CD4-positive, alpha-beta T cell treated with Interleukin-15 for 1 hour (primary cell): ENCODE data around the gene FKBP15.

ENCODE experiments used
- DNase-seq: peaks from one replicate; pipeline ENCODE4 v3.0.0-alpha.2; 2020

Gene FKBP15

DNA sequence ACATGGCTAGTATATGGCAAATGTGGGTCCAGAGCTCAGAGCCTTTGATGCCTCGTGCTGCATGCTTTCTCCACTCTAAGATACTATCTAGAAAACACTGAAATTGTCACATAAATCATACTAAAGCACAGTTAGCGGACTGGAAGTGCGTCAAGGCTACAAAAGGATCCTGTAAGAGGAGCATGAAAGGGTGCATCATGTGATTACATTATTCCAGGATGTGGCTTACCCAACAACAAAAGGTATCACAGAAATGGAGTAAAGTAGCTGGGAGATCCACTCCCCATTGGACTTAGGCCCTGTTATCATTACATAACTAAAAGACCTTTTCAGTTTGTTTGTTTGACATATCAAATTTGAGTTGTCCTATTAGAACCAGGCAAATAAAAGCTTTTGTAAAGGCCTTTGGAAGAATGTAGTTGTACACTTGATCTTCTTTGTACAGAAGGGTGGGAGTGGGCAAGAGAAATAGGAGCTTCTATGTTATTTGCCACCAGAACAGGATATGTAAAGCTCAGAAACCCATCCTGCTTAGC lies 7.1 kb upstream of the FKBP15 start:
- DNase-seq: no peak

DNA sequence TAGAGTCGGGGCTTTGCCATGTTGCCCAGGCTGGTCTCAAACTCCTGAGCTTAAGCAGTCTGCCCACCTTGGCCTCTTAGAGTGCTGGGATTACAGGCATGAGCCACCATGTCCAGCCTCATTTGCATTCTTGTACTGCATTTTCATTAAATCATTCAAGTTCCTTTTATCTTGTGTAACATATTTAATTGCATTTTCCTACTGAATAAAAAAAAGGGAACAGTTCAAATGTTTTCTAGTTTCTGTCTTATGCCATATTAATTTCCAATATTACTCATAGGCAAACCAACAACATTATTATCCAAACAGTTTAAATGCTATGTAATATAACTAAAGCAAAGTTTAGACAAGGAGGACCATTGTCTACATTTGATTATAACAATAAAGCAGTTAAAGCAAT lies 6.4 kb upstream of the FKBP15 start:
- DNase-seq: no peak

DNA sequence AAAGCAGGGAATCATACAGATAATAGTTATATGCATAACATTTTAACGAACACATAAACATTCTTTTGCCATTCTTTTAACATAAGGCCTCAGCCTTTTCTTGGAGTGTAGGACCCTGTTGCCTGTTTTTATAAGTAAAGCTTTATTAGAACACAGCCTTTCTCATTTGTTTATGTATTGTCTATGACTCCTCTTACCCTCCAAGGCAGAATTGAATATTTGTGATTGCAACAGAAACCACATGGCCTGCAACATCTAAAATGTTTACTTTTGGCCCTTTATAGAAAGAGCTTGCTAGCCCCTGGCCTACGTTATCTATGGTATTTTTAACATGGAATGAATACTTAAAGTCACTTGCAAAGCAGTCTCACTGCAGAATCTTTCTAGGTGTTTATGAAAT lies 2.9 kb upstream of the FKBP15 start:
- DNase-seq: no peak

DNA sequence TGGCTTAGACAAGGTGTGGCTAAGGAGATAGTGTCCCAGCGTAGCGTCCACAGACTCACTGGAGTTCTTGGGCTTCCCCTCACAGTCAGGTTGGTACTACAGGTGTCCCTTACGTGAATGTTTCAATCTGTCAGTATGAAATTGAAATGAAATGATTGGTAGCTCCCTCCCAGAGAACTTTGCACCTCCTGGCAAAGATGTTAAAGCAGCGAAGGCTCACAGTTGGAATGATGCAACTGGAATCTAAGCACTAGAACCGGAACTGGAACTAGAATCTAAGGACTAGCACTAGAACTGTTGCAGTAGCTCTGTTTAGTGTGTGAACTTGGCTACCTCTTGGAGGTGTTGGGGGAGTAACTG lies 1.4 kb upstream of the FKBP15 start:
- DNase-seq: no peak

DNA sequence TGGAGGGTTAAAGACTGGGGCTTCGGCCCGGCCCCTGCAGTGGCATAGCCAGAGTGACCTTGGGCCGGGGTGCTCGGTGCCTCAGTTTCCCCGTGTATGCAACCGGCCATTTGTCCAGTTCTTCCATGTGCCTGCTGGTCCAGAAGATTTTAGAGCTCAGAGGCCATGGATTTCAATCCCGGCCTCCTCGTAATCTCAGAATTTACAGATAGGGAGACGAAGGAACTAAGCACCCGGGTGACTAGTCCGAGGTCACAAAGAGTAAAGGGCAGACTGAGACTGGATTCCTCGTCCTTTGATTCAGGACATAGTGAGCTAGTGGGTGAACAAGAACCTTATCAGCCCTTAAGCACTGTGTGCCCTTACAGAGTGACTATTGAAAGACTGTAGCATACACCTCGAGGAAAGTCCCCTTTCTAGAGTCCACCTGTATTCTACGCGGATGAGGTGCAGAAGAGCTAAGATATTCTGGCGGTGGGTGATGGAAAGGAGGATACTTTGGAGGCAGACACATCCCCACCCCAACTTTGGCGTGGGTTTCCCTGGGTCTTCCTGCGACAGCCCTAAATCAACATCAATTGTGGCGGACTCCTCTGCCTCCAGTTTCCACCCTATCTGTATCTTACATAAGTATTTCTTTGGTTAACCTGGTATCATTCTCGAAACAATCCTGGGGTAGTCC lies 864 bp upstream of the FKBP15 start:
- no peak for DNase-seq

DNA sequence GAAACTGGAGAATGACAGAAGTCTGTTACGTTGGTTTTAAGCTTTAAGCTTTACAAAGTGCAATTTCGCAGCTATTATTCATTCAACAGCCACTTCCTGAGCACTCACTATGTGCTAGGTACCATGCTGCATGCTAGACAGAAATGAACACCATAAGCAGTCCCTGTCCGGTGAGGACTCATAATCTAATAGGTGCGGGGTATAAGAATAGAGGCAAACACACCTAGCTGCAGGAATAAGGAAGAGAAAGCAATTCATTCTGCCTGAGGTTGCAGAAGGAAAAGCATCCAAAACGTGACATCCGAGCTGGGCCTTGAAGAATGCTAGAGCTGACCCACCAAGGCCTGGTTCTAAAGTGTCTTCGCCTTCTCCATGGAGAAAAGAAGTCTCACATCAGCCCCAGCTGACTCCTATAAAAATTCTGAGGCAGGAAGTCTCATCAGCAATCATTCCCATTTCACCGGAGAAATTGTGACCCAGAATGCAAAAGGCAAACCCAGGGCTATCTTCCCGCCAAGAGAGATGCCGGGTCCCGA lies 542 bp downstream of the FKBP15 start:
- DNase-seq: no peak

DNA sequence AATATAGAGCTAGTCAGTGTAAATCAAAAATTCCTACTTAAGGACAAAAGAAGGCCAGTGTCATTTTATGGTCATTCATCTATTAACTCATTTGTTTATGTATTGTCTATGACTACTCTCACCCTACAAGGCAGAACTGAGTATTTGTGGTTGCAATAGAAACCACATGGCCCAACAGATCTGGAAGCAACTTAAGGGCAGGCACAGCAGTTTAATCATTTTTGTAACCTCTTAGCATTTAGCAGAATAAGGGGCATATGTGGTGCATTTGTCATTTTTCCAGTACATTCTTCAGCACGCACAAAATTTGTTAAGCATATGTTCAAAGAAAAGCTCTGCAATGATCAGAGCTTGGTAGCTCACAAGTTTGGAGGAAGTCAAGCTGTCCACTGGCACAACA lies 1.1 kb downstream of the FKBP15 start:
- DNase-seq: peak; percentile 30

DNA sequence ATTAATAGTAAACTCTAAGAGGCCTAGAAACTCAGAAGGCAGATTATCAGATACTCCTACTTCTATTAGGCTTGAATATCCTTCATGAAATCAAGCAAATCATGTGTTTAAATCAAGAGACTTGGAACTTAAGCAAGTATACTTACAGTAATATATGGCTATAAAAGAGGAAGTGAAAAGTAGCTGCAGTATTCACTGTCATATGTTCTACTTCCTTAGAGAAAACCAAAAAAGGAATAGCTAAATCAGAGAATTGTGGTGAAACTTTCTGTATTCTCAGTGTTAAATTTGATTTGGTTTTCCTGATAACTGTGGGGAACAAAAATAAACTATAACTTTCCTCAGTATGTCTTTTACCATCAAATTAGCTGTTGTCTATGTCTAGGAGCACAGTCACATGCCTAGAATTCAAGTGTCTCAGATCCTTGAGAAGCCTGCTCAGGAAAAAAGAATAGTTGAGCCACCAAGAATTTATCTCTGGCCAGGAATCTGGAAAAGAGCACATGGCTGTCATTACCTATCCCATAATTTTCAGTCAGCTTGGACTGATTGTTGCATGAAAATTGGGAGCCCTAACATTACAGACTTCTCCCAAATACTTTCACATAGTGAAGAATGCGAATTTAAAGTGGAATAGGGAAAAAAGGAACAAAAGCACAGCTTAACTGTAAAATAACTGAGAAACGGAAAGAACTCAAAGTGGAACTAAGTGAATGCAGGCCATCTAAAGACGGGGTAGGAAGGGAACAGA lies 1.7 kb downstream of the FKBP15 start:
- DNase-seq: no peak

DNA sequence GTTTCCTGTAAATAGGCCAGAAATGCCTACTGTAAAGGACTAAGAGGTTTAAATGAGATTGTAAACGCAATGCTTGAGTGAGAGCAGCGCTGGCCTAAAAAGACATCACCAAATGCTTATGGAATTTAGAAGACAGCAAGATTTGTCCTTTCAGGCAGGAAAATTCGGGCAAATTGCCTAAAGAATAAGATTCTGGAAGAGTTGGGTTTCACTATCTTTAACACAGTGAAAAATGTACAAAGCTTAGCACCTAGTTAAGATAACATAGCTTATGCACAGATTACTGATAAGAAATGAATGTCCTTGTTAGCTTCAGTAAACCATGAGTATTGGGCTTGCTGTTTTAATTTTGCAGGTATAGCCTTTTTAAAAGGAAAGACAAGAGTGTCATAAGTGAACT lies 4.7 kb downstream of the FKBP15 start:
- no peak for DNase-seq

DNA sequence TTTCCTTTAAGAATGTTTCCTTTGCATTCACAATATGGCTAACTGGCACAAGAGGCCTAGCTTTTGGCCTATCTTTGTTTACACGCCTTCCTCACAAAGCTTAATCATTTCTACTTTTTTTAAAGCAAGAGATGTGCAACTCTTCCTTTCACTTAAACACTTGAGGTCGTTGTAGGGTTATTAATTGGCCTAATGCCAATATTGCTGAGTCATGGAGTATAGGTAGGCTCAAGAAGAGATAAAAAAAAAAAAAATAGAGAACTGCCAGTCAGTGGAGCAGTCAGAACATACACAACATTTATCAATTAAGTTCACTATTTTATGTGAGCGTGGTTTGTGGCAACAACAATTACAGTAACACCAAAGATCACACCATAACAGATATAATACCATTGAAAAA lies 5.9 kb downstream of the FKBP15 start:
- no peak for DNase-seq

DNA sequence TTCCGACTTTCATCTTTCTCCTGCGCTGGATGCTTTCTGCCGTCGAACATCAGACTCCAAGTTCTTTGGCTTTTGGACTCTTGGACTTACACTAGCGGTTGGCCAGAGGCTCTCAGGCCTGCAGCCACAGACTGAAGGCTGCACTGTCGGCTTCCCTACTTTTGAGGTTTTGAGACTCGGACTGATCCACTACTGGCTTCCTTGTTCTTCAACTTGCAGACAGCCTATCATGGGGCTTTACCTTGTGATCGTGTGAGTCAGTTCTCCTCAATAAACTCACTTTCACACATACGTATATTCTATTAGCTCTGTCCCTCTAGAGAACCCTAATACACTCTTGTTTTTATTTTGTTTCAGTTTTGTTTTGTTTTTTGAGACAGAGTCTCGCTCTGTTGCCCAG lies 10.3 kb downstream of the FKBP15 start:
- no peak for DNase-seq

DNA sequence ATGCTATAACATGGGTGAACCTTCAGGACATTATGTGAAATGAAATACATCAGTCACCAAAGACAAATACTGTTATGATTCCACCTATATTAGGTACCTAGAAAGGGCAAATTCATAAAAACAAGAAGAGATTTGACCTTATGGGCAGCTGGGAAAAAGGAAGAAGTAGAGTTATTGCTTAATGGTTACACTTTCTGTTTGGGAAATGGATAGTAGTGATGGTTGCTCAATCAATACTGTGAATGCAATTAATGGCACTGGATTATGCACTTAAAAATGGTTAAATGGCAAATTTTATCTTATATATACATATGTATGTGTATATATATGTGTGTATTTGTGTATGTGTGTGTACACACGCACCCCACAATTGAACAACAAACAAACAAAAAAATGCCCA lies 15.2 kb downstream of the FKBP15 start:
- DNase-seq: no peak

DNA sequence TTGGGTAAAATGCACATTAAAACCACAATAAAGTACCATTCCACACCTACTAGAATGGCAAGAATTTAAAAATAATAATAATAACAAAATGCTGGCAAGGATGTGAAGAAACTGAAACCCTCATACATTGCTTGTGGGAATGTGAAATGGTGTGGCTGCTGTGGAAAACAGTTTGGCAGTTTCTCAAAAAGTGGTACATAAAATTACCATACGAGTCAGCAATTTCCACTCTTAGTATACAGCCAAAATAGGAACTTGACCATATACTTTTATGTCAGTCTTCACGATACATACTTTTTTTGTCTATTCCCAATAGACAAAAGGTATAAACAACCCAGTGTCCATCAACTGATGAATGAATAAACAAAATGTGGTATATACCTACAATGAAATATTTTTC lies 15.6 kb downstream of the FKBP15 start:
- DNase-seq: no peak

DNA sequence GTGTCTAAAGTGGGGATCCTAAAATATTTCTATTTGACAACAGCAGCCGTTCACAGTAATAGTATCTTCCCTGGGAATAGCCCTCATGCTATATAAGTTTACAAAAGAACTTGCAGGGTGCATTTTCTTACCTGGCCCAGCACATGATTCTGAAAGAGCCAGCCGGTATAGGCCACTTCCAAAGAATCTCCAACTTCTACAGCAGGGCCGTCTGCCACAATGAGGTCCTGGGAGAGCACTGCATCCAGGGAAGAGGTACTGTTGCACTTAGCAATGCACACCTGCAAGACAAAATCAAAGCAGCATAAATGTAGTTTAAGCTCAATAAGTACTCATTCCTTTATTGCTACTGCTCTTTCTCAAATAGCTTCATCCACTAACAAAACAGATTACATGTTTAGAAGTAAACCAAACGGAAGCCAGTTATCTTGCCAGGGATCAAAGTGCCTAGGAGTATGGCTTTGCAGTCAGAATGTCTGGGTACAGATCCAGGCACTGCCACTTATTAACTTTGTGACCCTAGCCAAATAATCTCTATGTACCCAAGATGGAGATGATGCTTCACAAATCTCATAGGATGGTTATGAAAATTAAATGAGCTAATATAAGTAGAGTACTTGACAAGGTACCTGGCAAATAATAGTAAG lies 21.3 kb downstream of the FKBP15 start:
- DNase-seq: no peak

DNA sequence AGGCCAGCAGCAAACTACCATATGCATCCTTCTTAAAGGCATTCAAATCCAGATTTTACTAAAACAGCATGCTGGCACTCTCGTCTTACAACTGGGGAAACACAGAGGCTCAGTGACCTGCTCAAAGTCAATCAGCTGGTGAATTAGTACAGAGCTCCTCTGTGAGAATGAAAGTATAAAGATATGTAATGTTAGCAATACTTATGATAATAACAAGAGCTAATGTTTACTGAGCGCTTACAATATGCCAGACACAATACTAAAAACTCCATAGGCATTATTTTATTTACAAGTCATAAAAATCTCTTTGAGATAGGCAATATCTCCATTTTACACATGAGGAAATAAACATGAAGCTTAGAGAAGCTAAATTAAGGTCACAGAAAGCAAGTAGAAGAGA lies 28.6 kb downstream of the FKBP15 start:
- no peak for DNase-seq

DNA sequence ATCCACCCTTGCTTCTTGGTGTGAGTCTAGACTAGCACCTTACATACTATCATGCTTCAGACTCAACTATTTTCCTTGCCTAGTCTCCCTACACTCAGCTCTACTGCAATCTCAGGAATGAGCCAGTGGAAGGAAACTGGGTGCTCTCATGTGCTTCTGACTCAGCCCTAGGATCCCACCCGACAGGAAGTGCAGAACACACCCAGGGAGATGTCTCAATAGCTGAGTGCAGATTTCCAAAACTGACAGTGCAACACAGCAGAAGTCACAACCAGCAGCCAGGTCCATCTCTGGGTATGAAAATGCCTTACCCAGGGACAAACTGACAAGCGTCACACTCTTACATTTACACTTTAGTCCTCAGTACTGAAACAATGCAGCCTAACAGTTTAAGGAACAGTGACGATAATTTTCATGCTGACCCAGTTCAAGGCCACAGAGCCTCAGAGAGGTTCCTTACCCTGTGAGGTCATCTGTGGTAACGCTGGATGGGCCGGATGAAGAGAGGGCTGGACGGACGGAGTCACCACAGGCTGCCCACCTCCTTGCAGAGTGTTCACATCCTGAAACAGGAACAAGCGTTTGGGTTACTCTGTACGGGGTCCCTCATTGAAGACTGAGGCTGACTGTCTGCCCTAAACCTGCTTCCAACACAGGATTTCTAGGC lies 33.0 kb downstream of the FKBP15 start:
- DNase-seq: peak; percentile 71

DNA sequence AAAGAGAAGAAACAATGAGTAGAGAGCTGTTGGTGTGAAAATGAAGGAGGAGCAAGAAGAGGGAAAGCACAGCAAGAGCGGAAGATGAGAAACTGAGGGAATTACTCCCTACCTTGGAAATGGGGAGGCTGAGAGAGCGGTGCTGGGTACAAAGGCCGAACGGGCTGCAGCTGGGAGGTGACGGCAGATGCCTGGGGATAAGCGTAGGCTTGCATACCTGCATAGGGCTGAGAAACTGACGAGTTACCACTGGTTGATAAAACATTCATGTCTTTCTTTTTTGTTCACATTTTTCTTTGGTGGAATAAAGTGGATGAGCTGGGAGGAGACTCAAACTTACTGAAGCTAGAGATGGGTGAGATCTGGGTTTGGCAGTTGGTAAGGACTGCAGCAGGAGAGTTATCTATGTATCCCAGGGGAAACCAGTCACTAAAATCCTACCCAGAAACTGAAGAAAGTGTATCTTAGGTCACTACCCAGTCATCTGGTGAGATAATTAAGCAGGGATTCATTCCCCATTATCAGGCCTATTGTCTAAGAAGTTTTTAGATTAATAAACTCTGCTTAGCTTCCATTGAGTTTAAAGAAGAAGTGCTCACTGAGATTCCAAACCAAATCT lies 34.8 kb downstream of the FKBP15 start:
- DNase-seq: no peak

DNA sequence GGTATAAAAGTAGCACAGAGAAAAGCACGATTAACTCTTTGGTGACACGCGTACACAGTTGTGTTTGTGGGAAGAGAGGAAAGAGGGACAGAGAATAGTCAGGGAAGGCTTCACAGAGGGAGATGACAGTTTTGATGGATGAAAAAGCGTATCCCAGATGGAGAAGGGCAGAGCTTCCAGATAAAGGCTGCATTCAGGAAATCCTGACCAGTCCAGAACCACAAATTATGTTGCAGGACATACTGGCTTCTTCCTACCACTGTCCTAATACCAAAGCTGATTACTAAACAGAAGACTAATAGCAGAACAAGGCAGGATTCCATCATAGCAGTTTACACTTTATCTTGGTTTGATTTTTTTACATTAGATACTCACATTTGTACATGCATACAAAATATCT lies 35.8 kb downstream of the FKBP15 start:
- DNase-seq: no peak

DNA sequence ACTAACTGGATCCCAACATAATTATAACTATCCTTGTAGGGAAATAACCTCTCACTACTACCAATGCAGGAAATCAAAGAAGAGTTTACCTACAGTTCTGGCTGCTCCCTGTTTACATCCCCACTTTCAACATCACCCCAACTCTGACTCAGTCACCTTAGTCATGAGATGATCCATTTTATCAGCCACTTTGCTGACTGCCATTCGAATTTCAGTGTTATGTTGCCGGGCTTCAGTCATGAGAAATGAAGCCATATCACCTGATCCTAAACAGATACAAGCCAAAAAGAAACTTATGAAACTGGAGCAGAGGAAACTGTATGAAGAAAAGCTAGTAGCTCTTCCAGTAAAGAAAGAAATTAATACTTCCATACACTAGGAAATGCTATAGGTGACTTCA lies 36.5 kb downstream of the FKBP15 start:
- DNase-seq: no peak

DNA sequence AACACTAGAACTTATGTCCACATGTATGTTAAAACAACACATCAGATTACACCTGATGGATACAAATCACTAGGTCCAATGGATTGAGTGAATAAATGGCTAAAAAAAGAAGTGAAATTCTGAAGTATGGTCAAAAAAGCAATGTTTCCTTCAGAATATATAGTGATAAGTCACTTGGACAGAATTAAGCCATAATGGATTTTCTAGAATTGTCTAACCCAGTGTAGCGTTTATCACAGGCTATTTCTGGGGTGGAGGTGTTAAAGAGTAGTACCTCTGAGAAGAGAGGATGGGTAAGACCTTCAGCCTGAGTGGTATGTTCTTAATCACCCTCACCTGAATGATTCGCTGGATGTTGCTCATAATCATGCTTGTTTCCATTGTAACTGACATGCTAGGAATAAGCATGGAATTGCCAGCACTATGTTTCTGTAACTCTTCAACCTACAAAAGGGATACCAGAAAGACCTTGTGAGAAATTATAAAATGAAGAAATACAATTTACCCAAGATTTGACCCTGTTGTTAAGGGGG lies 37.1 kb downstream of the FKBP15 start:
- no peak for DNase-seq

DNA sequence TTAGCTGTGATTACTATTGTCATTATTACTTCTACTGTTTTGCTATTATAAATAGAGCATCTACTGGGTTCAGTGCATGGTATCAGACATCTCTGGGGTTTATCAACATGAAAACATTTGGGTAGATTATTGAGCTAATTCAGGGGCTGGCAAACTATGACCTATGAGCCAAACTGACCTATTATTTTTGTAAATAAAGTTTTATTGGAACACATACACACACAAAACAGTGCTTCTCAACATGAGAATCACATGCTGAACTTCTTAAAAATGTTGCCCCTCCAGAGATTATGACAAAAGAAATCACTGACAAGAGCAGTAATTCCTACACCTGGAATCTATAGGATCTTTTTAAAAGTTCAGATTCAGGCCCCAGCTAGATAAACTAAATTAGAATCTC lies 39.9 kb downstream of the FKBP15 start:
- DNase-seq: no peak

DNA sequence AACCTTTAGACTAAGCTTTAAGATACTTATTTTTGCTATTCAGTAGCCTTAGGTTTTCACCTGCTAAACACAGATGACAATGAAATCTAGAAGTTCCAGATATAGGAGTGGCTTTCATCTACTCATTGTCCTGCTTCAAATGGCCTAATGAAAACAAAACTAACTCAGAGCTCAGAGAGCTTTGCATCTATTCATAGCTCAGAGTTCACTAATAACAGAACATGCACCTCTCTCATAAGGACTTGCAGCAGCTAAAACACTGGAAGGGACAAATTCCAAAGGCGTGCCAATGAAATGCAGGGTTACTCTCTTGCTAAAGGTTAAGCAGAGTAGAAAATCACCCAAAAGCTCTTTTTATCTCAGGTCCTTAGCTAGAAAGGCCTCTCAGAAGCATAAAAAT lies 41.2 kb downstream of the FKBP15 start:
- DNase-seq: no peak

DNA sequence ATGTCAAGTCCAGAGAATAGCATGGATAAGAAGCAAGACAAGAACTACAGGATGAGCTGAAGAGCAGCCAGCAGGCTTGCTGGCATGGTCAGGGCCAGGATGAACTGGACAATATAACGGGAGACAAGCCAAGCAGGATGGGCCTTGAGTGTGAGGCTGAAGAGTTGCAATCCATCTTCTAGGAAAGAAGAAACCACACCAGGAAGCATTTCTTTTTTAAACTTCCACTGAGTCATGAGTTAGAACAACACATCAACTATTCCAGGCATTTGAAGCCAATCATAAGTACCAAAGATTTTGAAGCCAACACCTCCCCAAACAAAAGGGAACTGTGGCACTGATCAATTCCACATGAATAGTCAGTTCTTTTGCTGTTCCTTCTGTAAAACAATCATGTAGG lies 43.0 kb downstream of the FKBP15 start:
- no peak for DNase-seq
